ENCODE results near the gene MRPS18A.

- TF ChIP-seq CTCF (IDR thresholded peaks at IDR 0.05) (no peak), POLR2A (IDR thresholded peaks at IDR 0.05) (no peak)
Observed at GRCh38 chr6:43625393-43625992, 62.1 kb downstream of the MRPS18A start.
